HG03025 (cell line): ENCODE measurements around the gene FYCO1.

Experiments used
- ATAC-seq: cut with Tn5 transposase; IDR thresholded peaks from one replicate; pipeline ENCODE4 v1.9.1; 2021; ENCODE audit warnings: mild to moderate bottlenecking, moderate library complexity; ENCODE audit not compliant: unreplicated experiment, low FRiP score

FYCO1 gene

DNA sequence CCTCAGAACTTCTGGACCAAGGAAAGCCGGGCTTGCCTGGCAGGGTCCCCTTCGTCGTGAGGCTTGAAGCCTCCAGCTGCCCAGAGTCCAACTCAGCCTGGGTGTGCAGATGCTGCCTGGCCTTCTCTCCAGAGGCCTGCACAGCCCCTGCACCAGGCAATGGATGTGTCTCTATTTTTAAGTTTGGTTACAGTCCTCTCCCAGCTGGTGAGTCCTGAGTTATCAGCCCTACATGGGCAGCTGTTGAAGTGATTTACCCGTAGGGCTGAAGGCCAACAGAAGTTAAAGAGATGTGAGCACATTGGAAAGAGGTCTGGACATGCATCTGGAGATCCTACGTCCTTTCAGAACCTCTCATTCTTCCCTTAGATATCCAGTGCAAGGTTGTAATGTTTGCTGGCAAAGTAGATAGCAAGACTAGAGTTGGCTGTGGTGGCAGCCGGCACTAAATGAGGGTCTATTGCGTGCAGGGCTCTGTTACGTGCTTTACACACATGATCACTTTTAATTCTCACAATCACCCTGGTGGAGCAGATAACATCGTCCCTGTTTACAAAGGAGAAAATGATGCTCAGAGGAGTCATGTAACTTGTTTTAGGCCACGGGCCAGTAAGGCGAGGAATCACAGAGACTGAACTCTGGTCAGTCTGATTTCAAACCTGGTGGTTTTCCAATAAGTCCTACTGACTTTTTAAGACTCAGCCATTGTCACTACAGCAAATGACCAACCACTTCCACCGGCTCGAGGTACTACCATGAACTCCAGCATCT is 9.9 kb downstream of the FYCO1 start:
- no peak for ATAC-seq

DNA sequence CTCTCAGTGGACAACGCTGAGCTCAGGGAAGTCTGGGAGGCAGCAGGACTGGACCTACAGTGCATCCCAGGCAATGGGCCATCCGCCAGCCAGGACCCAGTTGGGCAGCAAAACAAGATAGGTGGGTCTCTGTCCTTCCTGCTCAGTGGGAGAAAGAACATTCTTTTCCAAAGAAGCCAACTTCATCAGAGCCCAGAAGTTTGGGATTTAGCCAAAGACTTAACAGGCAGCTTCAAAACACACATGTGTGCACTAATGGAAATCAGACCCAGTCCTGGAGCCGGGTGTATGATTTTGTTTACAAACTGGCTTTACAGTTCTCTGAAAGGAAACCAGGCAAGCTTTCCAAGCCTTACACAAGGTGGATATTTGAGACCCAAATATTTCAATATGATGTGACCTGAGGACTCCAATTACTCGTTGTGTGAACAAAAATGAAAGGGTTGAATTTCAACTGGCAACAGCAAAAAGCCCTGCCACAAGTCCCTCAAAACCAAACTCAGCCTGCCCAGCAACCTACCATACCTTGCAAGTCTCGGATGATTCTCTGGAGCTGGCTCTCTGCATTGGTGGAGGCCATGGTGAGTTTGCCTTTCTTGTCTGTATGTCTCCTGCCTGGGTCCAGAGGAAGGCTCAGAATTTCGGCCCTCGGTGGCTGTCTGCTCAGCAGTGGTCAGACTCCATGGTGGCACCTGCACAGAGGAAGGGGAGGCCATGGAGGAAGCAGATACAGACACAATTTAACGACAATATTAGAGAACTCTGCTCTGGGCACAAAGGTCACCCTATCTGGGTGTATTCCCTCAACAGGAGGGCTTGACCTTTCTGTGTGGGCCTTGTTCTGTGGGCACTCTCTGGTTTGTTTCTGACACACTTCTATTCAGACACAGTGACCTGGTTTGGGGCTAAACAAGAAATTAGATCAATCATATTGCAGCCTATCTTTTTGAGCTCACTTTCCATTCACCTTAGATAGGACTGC is 11.0 kb downstream of the FYCO1 start:
- no peak for ATAC-seq

DNA sequence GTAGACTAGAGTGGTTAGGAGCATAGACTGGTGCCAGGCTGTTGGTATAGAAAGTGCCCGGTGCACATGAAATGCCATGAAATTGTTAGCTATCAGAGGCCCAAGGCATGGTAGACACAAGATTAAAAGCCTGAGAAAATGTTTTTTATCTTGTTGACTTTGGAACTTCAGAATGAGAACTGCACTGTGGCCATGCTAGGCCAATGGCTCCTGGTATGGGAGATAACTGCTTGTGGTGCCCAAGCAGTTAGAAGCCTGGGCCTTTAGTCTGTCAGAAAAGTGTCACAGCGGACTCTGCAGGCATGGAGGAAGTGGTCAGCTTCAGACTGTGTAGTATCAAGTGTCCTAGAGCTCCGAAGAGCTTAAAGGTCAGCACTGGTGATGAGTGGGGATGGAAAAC is 11.9 kb downstream of the FYCO1 start:
- no peak for ATAC-seq

DNA sequence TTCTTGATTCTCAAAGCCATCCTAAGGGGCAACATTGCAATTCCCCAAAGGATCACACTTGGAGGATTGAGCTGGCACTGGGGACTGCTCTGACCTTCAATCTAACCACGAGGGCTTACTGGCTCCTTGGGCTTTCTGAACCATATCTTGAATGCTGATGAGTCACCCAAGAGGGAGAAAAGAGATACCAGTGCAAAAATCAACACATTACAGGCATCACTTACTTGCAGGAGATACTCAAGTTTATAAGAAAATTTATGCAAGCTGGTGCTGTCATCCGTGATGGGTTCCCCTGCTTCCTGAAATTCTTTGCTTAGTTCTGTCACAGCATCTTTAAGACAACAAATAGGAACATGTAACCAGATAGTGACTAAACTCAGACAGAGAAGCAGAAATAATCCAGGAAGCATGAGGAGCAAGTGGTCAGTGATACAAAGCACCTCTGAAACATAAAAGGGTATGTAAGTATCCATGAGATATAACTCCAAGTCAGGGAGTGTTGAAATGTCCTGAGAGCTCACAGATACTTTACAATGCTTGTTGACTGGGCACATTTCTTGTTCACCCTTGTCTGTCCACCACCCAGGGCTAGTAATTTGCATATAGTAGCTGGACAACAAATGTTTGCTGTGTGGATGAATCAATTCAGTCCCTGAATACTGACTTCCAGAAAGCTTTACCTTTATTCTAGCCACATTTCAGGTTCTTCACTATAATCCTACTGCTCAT is 14.1 kb downstream of the FYCO1 start:
- ATAC-seq = no peak

DNA sequence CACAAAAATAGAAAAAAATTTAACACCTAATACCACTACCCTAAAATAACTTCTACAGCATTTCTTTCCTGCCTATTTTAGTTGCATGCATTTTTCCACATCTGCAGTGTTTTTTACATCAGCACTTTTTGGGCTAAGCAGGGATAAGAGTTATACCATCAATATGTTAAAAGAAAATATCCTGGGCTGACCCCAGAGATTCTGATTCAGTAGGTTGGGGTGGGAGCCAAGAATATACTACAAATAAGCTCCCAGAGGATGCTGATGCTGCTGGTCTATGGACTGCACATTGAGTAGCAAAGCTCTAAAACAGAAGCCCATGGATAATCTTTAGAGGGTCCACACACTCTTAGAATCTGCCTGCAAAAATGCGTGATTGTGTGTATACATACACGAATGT is 14.8 kb downstream of the FYCO1 start:
- ATAC-seq = no peak

DNA sequence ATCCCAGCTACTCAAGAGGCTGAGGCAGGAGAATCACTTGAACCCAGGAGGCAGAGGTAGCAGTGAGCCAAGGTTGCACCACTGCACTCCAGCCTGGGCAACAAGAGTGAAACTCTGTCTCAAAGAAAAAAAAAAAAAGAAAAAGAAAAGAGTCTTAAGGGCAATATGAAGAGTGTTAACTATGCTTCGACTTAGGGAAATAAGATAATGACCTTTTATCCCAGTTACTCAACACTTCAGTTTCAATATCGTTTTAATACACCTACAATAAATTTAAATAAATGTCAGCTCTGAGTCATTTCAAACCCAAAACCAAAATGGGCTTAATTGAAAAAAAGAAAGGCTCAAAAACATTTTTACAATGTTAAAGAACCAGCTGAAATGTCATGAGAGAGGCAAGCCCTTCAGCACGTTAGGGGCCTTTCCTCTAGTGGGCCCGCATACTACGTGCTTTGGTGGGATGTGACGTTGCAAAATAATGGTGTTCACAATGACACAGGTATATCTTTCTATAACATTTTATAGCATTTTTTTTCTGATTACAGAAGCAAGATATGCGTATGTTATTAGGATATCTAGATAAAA is 15.3 kb downstream of the FYCO1 start:
- no peak for ATAC-seq

DNA sequence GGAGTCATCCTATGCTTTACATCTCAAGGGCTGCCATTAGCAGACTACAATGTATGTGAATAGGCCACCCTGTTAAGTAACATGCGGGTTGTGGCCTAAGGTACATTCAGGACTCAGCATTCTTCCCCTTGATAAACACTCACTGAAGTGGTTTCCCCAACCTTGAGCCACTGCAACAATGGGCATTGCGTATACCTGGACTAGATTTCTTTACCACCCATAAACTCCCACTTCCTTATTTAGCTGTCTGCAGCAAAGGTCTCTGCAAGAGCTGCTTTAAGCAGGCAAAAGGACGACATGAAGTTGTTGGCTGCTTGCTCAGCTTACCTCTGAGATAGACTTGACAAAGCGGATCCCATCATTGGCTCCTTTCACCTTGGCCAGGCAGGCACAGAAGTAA is 16.2 kb downstream of the FYCO1 start:
- ATAC-seq = no peak

DNA sequence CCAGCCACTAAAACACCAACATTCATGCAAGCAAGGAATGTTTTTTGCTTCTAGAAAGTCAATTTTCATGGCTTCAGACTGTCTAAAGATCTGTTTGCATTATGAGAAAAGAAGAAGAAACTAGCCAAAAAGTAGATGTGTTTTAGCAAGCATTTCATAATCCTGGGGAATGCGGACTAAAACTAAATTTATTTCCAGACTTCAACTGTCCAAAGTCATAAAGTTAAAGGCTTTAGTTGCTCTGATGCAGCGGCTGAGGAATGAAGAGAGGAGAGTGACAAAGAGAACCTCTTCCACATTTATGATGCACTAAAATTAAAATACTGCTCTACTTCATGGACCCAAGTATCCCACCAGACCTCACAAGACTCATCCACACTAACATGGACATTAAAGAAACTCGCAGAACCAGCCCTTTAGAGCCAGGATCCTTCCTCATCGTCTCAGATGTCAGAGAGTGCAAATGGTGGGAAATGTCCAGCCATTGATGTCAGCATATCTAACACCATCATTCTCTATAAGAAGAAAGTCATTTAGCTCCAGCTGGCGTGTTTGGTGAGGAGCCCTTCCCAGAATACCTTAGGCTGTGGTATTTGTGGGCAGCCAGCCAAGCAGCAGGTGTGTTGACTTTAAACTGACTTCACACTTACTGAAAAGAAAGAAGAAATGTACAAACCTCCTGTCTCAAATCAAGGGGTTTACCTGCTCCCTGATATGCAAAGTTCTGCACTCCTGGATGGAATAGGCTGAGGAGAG is 17.4 kb downstream of the FYCO1 start:
- no peak for ATAC-seq

DNA sequence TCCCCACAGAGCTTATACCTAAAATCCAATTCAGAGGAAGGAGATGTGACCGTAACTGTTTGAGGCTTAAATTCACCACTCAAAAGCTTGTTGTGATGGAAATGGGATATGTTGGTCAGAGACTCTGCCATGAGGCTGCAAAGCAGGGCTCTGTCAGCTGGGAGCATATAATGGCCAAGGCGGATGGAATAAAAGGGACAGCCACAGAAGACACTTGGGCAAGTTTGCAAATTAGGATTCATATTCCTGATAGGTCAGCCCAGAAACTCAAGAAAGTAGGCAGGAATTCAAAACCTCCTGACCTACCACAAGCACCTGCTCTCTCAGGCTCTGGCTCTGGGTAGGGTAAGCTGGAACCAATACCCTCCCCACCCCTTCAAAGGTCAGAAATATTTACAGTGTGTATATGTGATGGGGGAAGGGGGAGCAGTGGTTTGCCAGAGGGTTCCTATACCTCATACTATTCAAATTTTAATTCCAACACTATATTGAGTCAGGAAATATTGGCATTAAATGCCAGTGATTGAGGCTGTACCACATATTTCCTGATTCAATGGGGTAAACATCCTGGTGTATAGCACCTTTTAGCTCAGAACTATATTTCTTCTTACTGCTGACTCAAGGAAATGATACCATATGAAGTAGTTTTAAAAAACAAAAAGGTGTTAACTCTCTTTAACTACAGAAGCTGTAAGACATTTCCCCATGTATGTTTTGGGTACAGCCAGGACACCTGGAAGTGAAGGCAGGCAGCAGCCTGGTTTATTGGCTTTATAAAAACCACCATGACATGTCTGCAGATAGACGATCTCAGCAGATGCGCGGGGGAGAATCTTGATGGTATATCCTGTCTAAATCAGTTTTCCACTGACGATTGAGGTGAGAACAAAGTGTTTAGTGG is 19.2 kb downstream of the FYCO1 start:
- ATAC-seq = no peak

DNA sequence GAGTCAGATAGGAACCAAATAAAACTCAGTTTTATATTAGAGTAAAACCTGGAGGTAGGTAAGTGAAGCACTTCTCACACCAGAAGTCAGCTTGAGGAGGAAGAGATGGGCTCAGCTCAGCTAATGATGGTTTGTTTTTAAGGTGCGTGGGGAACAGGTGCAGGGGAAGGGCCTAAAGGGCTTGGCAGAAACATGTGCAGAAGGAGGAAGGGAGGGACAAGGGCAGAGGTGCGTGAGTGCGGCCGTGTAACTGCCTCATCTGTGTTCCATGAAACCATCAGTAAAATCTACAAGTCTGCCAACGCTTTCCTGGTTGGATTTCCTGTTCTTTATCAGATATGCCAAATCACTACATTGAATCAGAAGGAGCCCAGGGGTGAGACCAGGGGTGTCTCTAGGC is 19.9 kb downstream of the FYCO1 start:
- ATAC-seq = no peak

DNA sequence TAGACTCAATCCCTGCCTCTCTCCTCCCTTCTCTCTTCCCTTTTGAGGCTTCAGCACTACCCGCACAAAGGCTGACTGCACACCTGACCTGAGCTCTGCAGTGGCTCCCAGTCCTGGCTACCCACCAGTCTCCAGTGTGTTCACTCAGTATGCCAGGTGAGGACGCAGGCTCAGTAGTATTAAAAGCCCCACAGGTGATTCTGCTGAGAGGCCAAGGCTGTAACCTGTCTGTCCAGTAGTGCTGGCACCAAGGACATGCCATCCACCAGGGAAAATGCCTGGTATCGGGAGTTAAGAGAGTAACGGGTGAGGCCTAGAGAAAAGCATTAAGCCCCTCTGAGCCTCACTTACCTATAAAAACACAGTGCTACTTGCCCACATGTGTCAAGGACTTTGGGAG is 20.9 kb downstream of the FYCO1 start:
- no peak for ATAC-seq

DNA sequence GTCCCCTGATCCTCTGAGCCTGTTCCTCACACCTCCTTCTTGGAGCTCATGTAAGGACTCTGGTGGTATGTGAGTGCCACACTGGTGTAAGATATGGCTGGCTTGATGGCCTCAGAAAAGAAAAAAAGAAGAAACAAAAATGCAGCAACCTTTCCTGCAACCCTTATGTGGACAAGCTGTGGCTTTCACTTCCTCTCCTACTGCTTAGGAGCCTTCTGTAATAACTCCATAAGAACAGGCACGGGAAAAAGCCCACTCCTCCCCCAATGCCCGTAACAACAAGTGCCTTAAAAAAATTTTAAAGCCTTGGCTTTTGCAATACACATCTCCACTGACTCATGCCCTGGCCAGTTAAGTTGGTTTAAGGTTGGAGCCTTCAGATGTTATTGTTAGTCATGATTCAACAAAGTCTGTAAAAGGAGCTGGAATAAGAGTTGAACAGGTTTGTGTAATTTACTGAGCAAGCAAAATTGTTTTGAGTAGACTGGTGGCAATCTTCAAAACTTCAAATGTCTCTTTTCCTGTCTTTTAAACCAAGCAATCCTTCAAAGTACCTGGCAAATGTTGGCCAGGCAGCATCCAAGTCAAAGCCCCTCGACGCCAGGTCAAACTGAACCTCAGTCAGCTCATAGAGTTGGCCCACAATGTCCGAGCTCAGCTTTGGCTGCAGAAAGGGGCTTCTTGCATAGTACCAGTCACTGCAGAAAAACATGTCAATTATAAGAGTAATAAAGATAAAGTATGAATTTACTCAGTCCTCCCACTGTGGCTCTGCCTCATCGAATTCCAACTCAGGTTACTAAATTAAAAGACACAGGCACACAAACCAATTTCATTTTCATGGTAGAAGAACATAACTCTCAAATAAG is 22.9 kb downstream of the FYCO1 start:
- no peak for ATAC-seq

DNA sequence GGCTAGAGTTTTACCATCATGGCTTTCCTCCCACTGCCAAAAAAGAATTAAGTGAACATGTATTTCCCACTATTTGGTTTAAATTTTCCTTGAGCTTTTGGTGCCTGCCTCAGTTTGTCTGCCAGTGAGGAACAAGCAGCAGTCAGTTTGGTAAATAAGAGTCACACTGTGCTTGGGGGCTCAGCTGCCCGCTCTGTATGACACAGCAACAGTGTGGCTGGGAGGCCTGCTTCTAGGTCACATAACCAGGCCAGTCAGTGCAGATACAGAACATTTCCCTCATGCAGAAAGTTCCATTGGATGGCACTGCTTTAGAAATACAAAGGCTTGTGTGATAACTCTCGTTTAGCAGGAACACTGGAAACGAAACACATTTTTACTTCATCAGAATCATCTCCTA is 25.7 kb downstream of the FYCO1 start:
- ATAC-seq = no peak

DNA sequence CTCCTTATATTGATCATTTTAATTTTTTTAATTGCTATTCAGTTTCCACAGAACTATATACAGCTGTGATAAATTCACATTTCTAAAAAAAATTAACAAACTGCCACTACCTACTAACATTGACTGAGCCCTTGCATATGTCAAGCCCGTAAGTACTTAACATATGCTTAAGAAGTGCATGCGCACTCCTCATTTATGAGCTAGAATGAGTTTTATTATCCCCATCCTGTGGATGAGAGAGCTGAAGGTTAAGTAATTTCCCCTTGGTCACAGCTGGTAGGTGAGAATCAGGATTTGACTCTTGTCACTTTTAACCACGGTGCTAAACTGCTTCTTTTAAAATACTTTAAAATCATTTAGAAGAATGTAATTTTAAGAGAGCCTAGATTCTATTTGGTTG is 26.5 kb downstream of the FYCO1 start:
- ATAC-seq = no peak

DNA sequence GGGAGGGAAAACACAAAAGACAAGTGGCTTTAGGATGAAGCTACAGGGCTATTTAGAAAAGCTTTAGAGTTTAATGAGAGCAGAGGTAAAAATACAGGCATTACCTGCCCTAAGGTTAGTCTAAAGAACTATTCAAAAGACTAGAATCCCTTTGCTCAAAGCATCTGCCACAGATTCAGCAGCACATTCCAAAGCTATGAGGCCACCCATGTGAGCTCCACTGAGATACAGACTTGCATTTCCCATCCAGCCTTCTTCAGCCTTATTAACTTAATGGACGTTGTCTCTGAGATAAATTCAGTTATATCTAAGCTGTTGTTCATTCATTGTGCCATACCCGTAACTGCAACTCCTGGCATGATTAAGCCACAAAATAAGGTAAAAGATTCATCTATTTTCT is 26.9 kb downstream of the FYCO1 start:
- ATAC-seq = no peak

DNA sequence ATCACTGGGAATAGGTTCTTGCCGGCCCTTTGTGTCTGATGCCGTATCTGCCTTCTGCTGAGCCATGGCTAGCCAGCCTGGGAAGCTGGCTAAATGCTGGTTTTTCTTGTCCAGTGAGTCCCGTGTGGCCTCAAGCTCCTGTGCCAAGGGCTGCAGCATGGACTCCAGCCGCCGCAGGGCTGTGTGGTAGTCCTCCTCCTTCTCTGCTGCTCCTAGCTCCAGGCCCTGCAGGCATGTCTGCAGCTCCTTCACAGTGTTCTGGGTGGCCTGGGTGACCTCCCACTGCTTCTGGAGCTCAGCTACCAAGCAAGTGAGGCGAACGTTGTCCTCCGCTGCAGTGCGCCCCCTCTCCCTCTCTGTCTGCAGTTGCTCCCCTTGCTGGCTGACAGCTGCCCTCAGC is 27.5 kb downstream of the FYCO1 start:
- ATAC-seq = no peak

DNA sequence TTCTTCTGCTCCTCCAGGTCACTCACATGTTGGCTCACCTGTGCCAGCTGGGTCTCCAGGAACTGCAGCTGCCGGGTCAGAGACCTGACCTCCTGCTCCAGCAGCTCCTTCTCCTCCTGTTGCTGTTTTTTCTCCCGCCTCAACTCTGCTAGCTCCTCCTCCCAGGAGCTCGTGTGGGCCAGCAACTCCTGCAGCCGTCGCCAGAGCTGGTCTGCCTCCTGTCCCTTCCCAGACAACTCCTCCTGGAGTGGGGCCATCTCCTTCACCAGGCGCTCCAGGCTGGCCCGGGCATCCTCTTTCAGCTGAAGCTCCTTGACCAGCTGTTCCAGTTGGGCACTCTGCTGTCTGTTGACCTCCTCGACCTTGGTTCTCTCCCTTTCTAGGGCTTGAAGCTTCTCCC is 27.9 kb downstream of the FYCO1 start:
- ATAC-seq = no peak
